ENCODE data around the gene TTC28.
"Not testable (repeated sequence)": the region's sequence is repeated elsewhere in the genome, so short reads cannot be mapped to it uniquely, and the experiment has no call there.

DNA sequence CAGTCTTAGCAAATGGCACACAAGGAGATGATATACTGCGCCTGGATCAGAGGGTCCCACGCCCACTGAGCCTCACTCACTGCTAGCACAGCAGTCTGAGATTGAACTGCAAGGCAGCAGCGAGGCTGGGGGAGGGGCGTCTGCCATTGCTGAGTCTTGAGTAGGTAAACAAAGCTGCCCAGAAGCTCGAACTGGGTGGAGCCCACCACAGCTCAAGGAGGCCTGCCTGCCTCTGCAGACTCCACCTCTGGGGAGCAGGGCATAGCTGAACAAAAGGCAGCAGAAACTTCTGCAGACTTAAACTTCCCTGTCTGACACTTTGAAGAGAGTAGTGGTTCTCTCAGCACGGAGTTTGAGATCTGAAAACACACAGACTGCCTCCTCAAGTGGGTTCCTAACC, 470.2 kb downstream of the TTC28 start:
- TF ChIP-seq CTCF (tag by site-specific recombination; IDR thresholded peaks at IDR 0.05); ZNF24 (tag by site-specific recombination; IDR thresholded peaks at IDR 0.05); ZNF239 (tag by site-specific recombination; IDR thresholded peaks at IDR 0.05); KLF9 (tag by site-specific recombination; IDR thresholded peaks at IDR 0.05; ENCODE audit: low read depth); YY1 (tag by site-specific recombination; IDR thresholded peaks at IDR 0.05); KLF16 (tag by site-specific recombination; IDR thresholded peaks at IDR 0.05); ZNF521 (tag by site-specific recombination; IDR thresholded peaks at IDR 0.05); ZFP37 (tag by site-specific recombination; IDR thresholded peaks at IDR 0.05); YY2 (tag by site-specific recombination; IDR thresholded peaks at IDR 0.05); ZEB2 (tag by site-specific recombination; IDR thresholded peaks at IDR 0.05); ZNF292 (tag by site-specific recombination; IDR thresholded peaks at IDR 0.05; ENCODE audit: borderline replicate concordance, low read depth); ZNF629 (tag by site-specific recombination; IDR thresholded peaks at IDR 0.05): not testable (repeated sequence)
- TF ChIP-seq, protein P1, sequence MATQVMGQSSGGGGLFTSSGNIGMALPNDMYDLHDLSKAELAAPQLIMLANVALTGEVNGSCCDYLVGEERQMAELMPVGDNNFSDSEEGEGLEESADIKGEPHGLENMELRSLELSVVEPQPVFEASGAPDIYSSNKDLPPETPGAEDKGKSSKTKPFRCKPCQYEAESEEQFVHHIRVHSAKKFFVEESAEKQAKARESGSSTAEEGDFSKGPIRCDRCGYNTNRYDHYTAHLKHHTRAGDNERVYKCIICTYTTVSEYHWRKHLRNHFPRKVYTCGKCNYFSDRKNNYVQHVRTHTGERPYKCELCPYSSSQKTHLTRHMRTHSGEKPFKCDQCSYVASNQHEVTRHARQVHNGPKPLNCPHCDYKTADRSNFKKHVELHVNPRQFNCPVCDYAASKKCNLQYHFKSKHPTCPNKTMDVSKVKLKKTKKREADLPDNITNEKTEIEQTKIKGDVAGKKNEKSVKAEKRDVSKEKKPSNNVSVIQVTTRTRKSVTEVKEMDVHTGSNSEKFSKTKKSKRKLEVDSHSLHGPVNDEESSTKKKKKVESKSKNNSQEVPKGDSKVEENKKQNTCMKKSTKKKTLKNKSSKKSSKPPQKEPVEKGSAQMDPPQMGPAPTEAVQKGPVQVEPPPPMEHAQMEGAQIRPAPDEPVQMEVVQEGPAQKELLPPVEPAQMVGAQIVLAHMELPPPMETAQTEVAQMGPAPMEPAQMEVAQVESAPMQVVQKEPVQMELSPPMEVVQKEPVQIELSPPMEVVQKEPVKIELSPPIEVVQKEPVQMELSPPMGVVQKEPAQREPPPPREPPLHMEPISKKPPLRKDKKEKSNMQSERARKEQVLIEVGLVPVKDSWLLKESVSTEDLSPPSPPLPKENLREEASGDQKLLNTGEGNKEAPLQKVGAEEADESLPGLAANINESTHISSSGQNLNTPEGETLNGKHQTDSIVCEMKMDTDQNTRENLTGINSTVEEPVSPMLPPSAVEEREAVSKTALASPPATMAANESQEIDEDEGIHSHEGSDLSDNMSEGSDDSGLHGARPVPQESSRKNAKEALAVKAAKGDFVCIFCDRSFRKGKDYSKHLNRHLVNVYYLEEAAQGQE (tag by site-specific recombination; IDR thresholded peaks at IDR 0.05), result not testable (repeated sequence)

Data from HEK293 (cell line).